GM18519 (cell line): Measurements from ENCODE around the gene LTBP1.

Source experiments
- ATAC-seq: cut with Tn5 transposase; IDR thresholded peaks from one replicate; pipeline ENCODE4 v1.9.1; 2021; ENCODE audit warnings: mild to moderate bottlenecking, moderate library complexity; ENCODE audit not compliant: unreplicated experiment, low FRiP score

The LTBP1 gene

GRCh38 chr2:33321236-33321771 is 374.6 kb downstream of the LTBP1 start:
- peak; percentile 52 for ATAC-seq

- ATAC-seq, result peak; percentile 3
These were observed 375.2 kb downstream of the LTBP1 start for GRCh38 chr2:33321876-33322483.

- no peak for ATAC-seq
These were observed 375.9 kb downstream of the LTBP1 start for GRCh38 chr2:33322612-33323011.

- ATAC-seq, result no peak
These were observed 377.2 kb downstream of the LTBP1 start for GRCh38 chr2:33323957-33324356.

GRCh38 chr2:33326100-33326499 is 379.3 kb downstream of the LTBP1 start:
- ATAC-seq, result no peak

GRCh38 chr2:33333433-33333832 is 386.7 kb downstream of the LTBP1 start:
- no peak for ATAC-seq

GRCh38 chr2:33334083-33334482 is 387.3 kb downstream of the LTBP1 start:
- ATAC-seq, result no peak

GRCh38 chr2:33335516-33335915 is 388.8 kb downstream of the LTBP1 start:
- no peak for ATAC-seq

GRCh38 chr2:33336036-33336625 is 389.4 kb downstream of the LTBP1 start:
- ATAC-seq, result peak; percentile 55

GRCh38 chr2:33337385-33337960 is 390.7 kb downstream of the LTBP1 start:
- no peak for ATAC-seq

- no peak for ATAC-seq
These were observed 391.2 kb downstream of the LTBP1 start for GRCh38 chr2:33337981-33338380.

- ATAC-seq, result no peak
These were observed 392.5 kb downstream of the LTBP1 start for GRCh38 chr2:33339269-33339668.

GRCh38 chr2:33340280-33340679 is 393.5 kb downstream of the LTBP1 start:
- no peak for ATAC-seq

- ATAC-seq, result no peak
These were observed 395.4 kb downstream of the LTBP1 start for GRCh38 chr2:33342171-33342570.

GRCh38 chr2:33342705-33343104 is 396.0 kb downstream of the LTBP1 start:
- ATAC-seq, result no peak

GRCh38 chr2:33343387-33343895 is 396.7 kb downstream of the LTBP1 start:
- no peak for ATAC-seq

GRCh38 chr2:33344230-33344629 is 397.5 kb downstream of the LTBP1 start:
- no peak for ATAC-seq

GRCh38 chr2:33347856-33348255 is 401.1 kb downstream of the LTBP1 start:
- no peak for ATAC-seq

- no peak for ATAC-seq
These were observed 403.9 kb downstream of the LTBP1 start for GRCh38 chr2:33350632-33351031.

- ATAC-seq, result no peak
These were observed 405.0 kb downstream of the LTBP1 start for GRCh38 chr2:33351781-33352180.

- ATAC-seq, result no peak
These were observed 408.2 kb downstream of the LTBP1 start for GRCh38 chr2:33354981-33355380.

GRCh38 chr2:33358878-33359277 is 412.1 kb downstream of the LTBP1 start:
- ATAC-seq, result no peak
